HepG2 (cell line): ENCODE data around the gene NKD1. TPM values are rescaled to one million over a fixed set of nuclear protein-coding genes. Genes with fewer than 3 reads are reported as not detected.

Experiments used
- DNMT3B ChIP-seq: conservative IDR thresholded peaks from 2 replicates; pipeline ENCODE4 v1.6.1; 2016; ENCODE audit warnings: missing biosample characterization, control low read depth
- GATAD1 ChIP-seq: IDR thresholded peaks from 2 replicates; pipeline ENCODE4 v1.6.1; 2016; ENCODE audit warnings: missing genetic modification reagents, missing compliant biosample characterization
- GPBP1L1 ChIP-seq: sonication (generic); formaldehyde crosslinking; IDR thresholded peaks from 2 replicates; pipeline ENCODE4 v1.5.0; 2020; ENCODE audit warnings: mild to moderate bottlenecking, missing genetic modification reagents
- HDAC6 ChIP-seq: fragments of 200-600 bp; sonication (generic); IDR thresholded peaks from 2 replicates; pipeline ENCODE4 v1.7.0; 2017; ENCODE audit warnings: mild to moderate bottlenecking, antibody characterized with exemption, low read length, low read depth
- HOXA5 ChIP-seq: sonication (generic); formaldehyde crosslinking; IDR thresholded peaks from 2 replicates; pipeline ENCODE4 v1.4.0; 2020; ENCODE audit warnings: missing genetic modification reagents
- ISL2 ChIP-seq: sonication (generic); formaldehyde crosslinking; IDR thresholded peaks from 2 replicates; pipeline ENCODE4 v1.5.0; 2020; ENCODE audit warnings: missing genetic modification reagents
- KAT7 ChIP-seq: IDR thresholded peaks from 2 replicates; pipeline ENCODE4 v1.6.1; 2018; ENCODE audit warnings: borderline replicate concordance, missing compliant biosample characterization
- MAFG ChIP-seq: sonication (generic); formaldehyde crosslinking; IDR thresholded peaks from 2 replicates; pipeline ENCODE4 v1.5.1; 2020; ENCODE audit warnings: mild to moderate bottlenecking, missing genetic modification reagents
- MIXL1 ChIP-seq: IDR thresholded peaks from 2 replicates; pipeline ENCODE4 v1.6.1; 2016
- NRL ChIP-seq: sonication (generic); formaldehyde crosslinking; IDR thresholded peaks from 2 replicates; pipeline ENCODE4 v1.5.0; 2020; ENCODE audit warnings: missing genetic modification reagents, mild to moderate bottlenecking, moderate library complexity, borderline replicate concordance
- PAWR ChIP-seq: sonication (generic); formaldehyde crosslinking; IDR thresholded peaks from 2 replicates; pipeline ENCODE4 v1.4.0; 2020; ENCODE audit warnings: missing genetic modification reagents, mild to moderate bottlenecking, borderline replicate concordance
- POLR2G ChIP-seq: fragments of 200-400 bp; formaldehyde crosslinking; IDR thresholded peaks from 2 replicates; pipeline ENCODE4 v1.6.1; 2018; ENCODE audit warnings: mild to moderate bottlenecking, low read depth, low read length, moderate library complexity
- PRMT3 ChIP-seq: sonication (generic); formaldehyde crosslinking; IDR thresholded peaks from 2 replicates; pipeline ENCODE4 v1.8.1; 2022; ENCODE audit warnings: low read depth, mild to moderate bottlenecking, moderate library complexity, missing genetic modification reagents, borderline replicate concordance
- RBM39 ChIP-seq: fragments of 200-400 bp; formaldehyde crosslinking; IDR thresholded peaks from one replicate; pipeline ENCODE4 v1.6.1; 2018; ENCODE audit warnings: antibody characterized with exemption, mild to moderate bottlenecking, low read depth, low read length; ENCODE audit not compliant: poor library complexity, severe bottlenecking
- RELA ChIP-seq: sonication (generic); formaldehyde crosslinking; IDR thresholded peaks from 2 replicates; pipeline ENCODE4 v1.4.0; 2020; ENCODE audit warnings: missing genetic modification reagents
- SATB2 ChIP-seq: sonication (generic); formaldehyde crosslinking; IDR thresholded peaks from 2 replicates; pipeline ENCODE4 v1.5.0; 2020; ENCODE audit warnings: missing genetic modification reagents
- SIX4 ChIP-seq: sonication (generic); formaldehyde crosslinking; IDR thresholded peaks from 2 replicates; pipeline ENCODE4 v1.4.0; 2020; ENCODE audit warnings: missing genetic modification reagents
- SRSF9 ChIP-seq: fragments of 200-400 bp; formaldehyde crosslinking; IDR thresholded peaks from 2 replicates; pipeline ENCODE4 v1.6.1; 2018; ENCODE audit warnings: borderline replicate concordance, mild to moderate bottlenecking, low read depth, low read length; ENCODE audit not compliant: insufficient read depth, poor library complexity, severe bottlenecking
- TCF7 ChIP-seq: sonication (generic); IDR thresholded peaks from 2 replicates; pipeline ENCODE4 v1.6.1; 2016; ENCODE audit warnings: antibody characterized with exemption, low read depth
- ZFP62 ChIP-seq: sonication (generic); formaldehyde crosslinking; IDR thresholded peaks from 2 replicates; pipeline ENCODE4 v1.4.0; 2020; ENCODE audit warnings: missing genetic modification reagents
- ZFY ChIP-seq: sonication (generic); formaldehyde crosslinking; IDR thresholded peaks from 2 replicates; pipeline ENCODE4 v1.4.0; 2020; ENCODE audit warnings: missing genetic modification reagents
- ZNF317 ChIP-seq: sonication (generic); formaldehyde crosslinking; IDR thresholded peaks from 2 replicates; pipeline ENCODE4 v1.5.0; 2020; ENCODE audit warnings: mild to moderate bottlenecking, missing genetic modification reagents
- ZNF382 ChIP-seq: sonication (generic); formaldehyde crosslinking; IDR thresholded peaks from 2 replicates; pipeline ENCODE4 v1.5.0; 2020; ENCODE audit warnings: missing genetic modification reagents, mild to moderate bottlenecking, borderline replicate concordance
- ZNF530 ChIP-seq: sonication (generic); formaldehyde crosslinking; IDR thresholded peaks from 2 replicates; pipeline ENCODE4 v1.5.0; 2020; ENCODE audit warnings: low read depth, mild to moderate bottlenecking, missing genetic modification reagents
- ZNF619 ChIP-seq: sonication (generic); formaldehyde crosslinking; IDR thresholded peaks from 2 replicates; pipeline ENCODE4 v1.4.0; 2020; ENCODE audit warnings: mild to moderate bottlenecking, missing genetic modification reagents
- ZNF746 ChIP-seq: sonication (generic); formaldehyde crosslinking; IDR thresholded peaks from 2 replicates; pipeline ENCODE4 v1.8.0; 2022; ENCODE audit warnings: mild to moderate bottlenecking, missing genetic modification reagents
- ZNF777 ChIP-seq: sonication (generic); formaldehyde crosslinking; IDR thresholded peaks from 2 replicates; pipeline ENCODE4 v1.4.0; 2020; ENCODE audit warnings: missing genetic modification reagents
- ZNF784 ChIP-seq: sonication (generic); formaldehyde crosslinking; IDR thresholded peaks from 2 replicates; pipeline ENCODE4 v1.5.1; 2020; ENCODE audit warnings: missing genetic modification reagents, mild to moderate bottlenecking, borderline replicate concordance
- ZNF839 ChIP-seq: sonication (generic); formaldehyde crosslinking; IDR thresholded peaks from 2 replicates; pipeline ENCODE4 v1.4.0; 2020; ENCODE audit warnings: missing genetic modification reagents, mild to moderate bottlenecking, borderline replicate concordance
- ZSCAN21 ChIP-seq: sonication (generic); formaldehyde crosslinking; IDR thresholded peaks from 2 replicates; pipeline ENCODE4 v1.8.0; 2022; ENCODE audit warnings: mild to moderate bottlenecking, missing genetic modification reagents, moderate library complexity, borderline replicate concordance
- ZSCAN25 ChIP-seq: sonication (generic); formaldehyde crosslinking; IDR thresholded peaks from 2 replicates; pipeline ENCODE4 v1.8.0; 2022; ENCODE audit warnings: mild to moderate bottlenecking, missing genetic modification reagents
- polyA plus RNA-seq, 8 experiments: library from polyadenylated mRNA; depleted of rRNA in 3 of 8; stranded (reverse) in 7 of 8; unstranded in 1 of 8; fragments of >200 nt; fragmentation: Illumina TruSeq in 4 of 8; extraction: Trizol in 4 of 8; gene quantifications; 2 replicates each; pipeline versions ENCODE4 v1.2.1 to v1.2.3, GENCODE V29; 2011 to 2016; ENCODE audit warnings: low read depth in 4 of 8, missing spikeins in 1 of 8, mixed read lengths in 1 of 8; ENCODE audit not compliant: insufficient read depth in 1 of 8
- total RNA-seq, 5 experiments: library from RNA; depleted of rRNA; stranded (reverse); fragments of >200 nt; fragmentation: Illumina TruSeq; extraction: Trizol; gene quantifications; 2 replicates each; pipeline ENCODE4 v1.2.3, GENCODE V29; 2016; ENCODE audit warnings: low read depth in 1 of 5

The NKD1 gene
- total and polyA plus RNA-seq, 2 of the 13 experiments (the other 11 are each of a cell fraction or from before 2014, with no cell fraction given) = 70.4 to 121 TPM

GRCh38 chr16:50530277-50531236, 17.6 kb upstream of the NKD1 start (continued):
- TF ChIP-seq MIXL1 (CRISPR knock-in tag) (peak; percentile 84), KAT7 (CRISPR knock-in tag) (0 out of 2 replicates have a peak, but pooled peaks have one; percentile 59), GATAD1 (CRISPR knock-in tag) (peak; percentile 24; the same call in 1 of the 2 replicates), DNMT3B (CRISPR knock-in tag) (no peak), NRL (CRISPR knock-in tag) (no peak), HOXA5 (CRISPR knock-in tag) (peak; percentile 97), ZNF777 (CRISPR knock-in tag) (peak; percentile 60), ZNF530 (no peak), GPBP1L1 (no peak), ZFP62 (CRISPR knock-in tag) (no peak), PRMT3 (CRISPR knock-in tag) (no peak), ZNF839 (CRISPR knock-in tag) (no peak), POLR2G (peak; percentile 73; the same call in 1 of the 2 replicates), ZNF619 (CRISPR knock-in tag) (peak; percentile 90; the same call in 1 of the 2 replicates), SRSF9 (no peak), ZFY (CRISPR knock-in tag) (peak; percentile 82), ISL2 (CRISPR knock-in tag) (peak; percentile 99), ZSCAN25 (CRISPR knock-in tag) (peak; percentile 90), ZSCAN21 (CRISPR knock-in tag) (no peak), ZNF784 (peak; percentile 86), MAFG (CRISPR knock-in tag) (no peak), SATB2 (CRISPR knock-in tag) (peak; percentile 34; the same call in 1 of the 2 replicates), ZNF317 (peak; percentile 79; the same call in 1 of the 2 replicates), HDAC6 (no peak), PAWR (no peak), SIX4 (CRISPR knock-in tag) (peak; percentile 96), TCF7 (peak; percentile 90), RBM39 (no peak), ZNF746 (CRISPR knock-in tag) (peak; percentile 93), ZNF382 (CRISPR knock-in tag) (no peak), RELA (CRISPR knock-in tag) (no peak)
